Naive thymus-derived CD4-positive, alpha-beta T cell (primary cell): ENCODE data around the gene GJB2. TPM values are rescaled to one million over a fixed set of nuclear protein-coding genes. Genes with fewer than 3 reads are reported as not detected.
A peak's percentile ranks its signal among the peaks of the same experiment; 100 is the strongest.

Experiments used
- ATAC-seq: fragments of 150-1000 bp; cut with Tn5 transposase; 2 replicates; pipeline ENCODE4 v1.10.0; 2021; ENCODE audit warnings: mild to moderate bottlenecking, moderate library complexity
- CTCF ChIA-PET: fragments of 350-600 bp; sonication (Branson Sonifier 250); formaldehyde crosslinking; loops from one replicate; lab custom pipeline; 2021; ENCODE audit warnings: antibody characterized with exemption; lab: Charles Lee
- POLR2A ChIA-PET: fragments of 350-600 bp; sonication (Branson Sonifier 250); formaldehyde crosslinking; loops from one replicate; lab custom pipeline; 2021; ENCODE audit warnings: antibody characterized with exemption, inconsistent platforms; lab: Charles Lee
- DNase-seq, 9 donors: peaks; one replicate each; pipeline versions ENCODE4 v3.0.0 to v3.0.0-alpha.2; 2020 to 2022; ENCODE audit warnings: mixed read lengths in 1 of 9
- H3K27ac ChIP-seq: one replicate; pipeline ENCODE4 v1.7.0; 2013; ENCODE audit warnings: mild to moderate bottlenecking, low read depth, low read length, moderate library complexity
- H3K27me3 ChIP-seq, 2 donors: one replicate each; pipeline ENCODE4 v1.7.0; 2013; ENCODE audit warnings: low read length in 2 of 2, mild to moderate bottlenecking in 2 of 2, moderate library complexity in 2 of 2; ENCODE audit not compliant: control insufficient read depth in 2 of 2, insufficient read depth in 2 of 2
- H3K36me3 ChIP-seq, 3 experiments: 1 replicate in 2 of 3; 2 replicates in 1 of 3; pipeline ENCODE4 v1.7.0; 2013; ENCODE audit warnings: low read length in 3 of 3, mild to moderate bottlenecking in 3 of 3, moderate library complexity in 1 of 3; ENCODE audit not compliant: insufficient read depth in 3 of 3, control insufficient read depth in 2 of 3
- H3K4me1 ChIP-seq, 2 donors: one replicate each; pipeline ENCODE4 v1.7.0; 2013; ENCODE audit warnings: low read length in 2 of 2, mild to moderate bottlenecking in 2 of 2, moderate library complexity in 1 of 2; ENCODE audit not compliant: control insufficient read depth in 2 of 2, insufficient read depth in 2 of 2
- H3K4me3 ChIP-seq: 2 replicates; pipeline ENCODE4 v1.7.0; 2013; ENCODE audit warnings: mild to moderate bottlenecking, low read length
- H3K9me3 ChIP-seq, 3 experiments: 1 replicate in 2 of 3; 2 replicates in 1 of 3; pipeline ENCODE4 v1.7.0; 2013; ENCODE audit warnings: low read length in 3 of 3; ENCODE audit not compliant: control insufficient read depth in 2 of 3
- H3K27ac Mint-ChIP-seq, 9 donors: one replicate each; pipeline ENCODE4 v1.8.0; 2020 to 2022; ENCODE audit warnings: mixed read lengths in 9 of 9, mild to moderate bottlenecking in 8 of 9, moderate library complexity in 5 of 9, inconsistent platforms in 2 of 9
- H3K27me3 Mint-ChIP-seq, 5 donors: one replicate each; pipeline ENCODE4 v1.8.0; 2021 to 2022; ENCODE audit warnings: mixed read lengths in 5 of 5, mild to moderate bottlenecking in 1 of 5
- H3K36me3 Mint-ChIP-seq, 5 donors: one replicate each; pipeline ENCODE4 v1.8.0; 2020 to 2022; ENCODE audit warnings: mixed read lengths in 5 of 5, mild to moderate bottlenecking in 3 of 5, inconsistent platforms in 1 of 5
- H3K4me1 Mint-ChIP-seq, 7 donors: one replicate each; pipeline ENCODE4 v1.8.0; 2020 to 2022; ENCODE audit warnings: mixed read lengths in 7 of 7, mild to moderate bottlenecking in 3 of 7, inconsistent platforms in 1 of 7
- H3K4me3 Mint-ChIP-seq, 10 donors: one replicate each; pipeline ENCODE4 v1.8.0; 2020 to 2022; ENCODE audit warnings: mild to moderate bottlenecking in 10 of 10, mixed read lengths in 10 of 10, moderate library complexity in 6 of 10, inconsistent platforms in 2 of 10
- H3K9me3 Mint-ChIP-seq, 11 donors: one replicate each; pipeline ENCODE4 v1.8.0; 2020 to 2022; ENCODE audit warnings: mixed read lengths in 11 of 11, mild to moderate bottlenecking in 4 of 11, inconsistent platforms in 1 of 11, moderate library complexity in 1 of 11
- intact Hi-C, 2 donors: fragments of 100-400 bp; cut with micrococcal nuclease; formaldehyde crosslinking; loops; one replicate each; pipeline ENCODE4 v1.15.1; 2023
- polyA plus RNA-seq, 2 donors: library from polyadenylated mRNA; unstranded; fragments of 300-500 nt; fragmentation: Illumina TruSeq; gene quantifications; one replicate each; pipeline ENCODE4 v1.2.3, GENCODE V29; 2021
- total RNA-seq, 6 experiments: library from RNA in 5 of 6; stranded (reverse) in 5 of 6; gene quantifications; 1 replicate in 5 of 6; 2 replicates in 1 of 6; pipeline ENCODE4 v1.2.3 and lab custom pipeline; 2021 to 2026

GJB2 gene
- total RNA-seq (1 to 10 TPM in 1 of 5 experiments, under 1 TPM in 2, not detected in 2; 0.13 to 3.6 (median 0.22) TPM), polyA plus RNA-seq (not detected), total RNA-seq (lab: John Stamatoyannopoulos, UW) (not detected)

- no peaks in the 10 kb centered on the region for H3K9me3 ChIP-seq
- Mint-ChIP-seq H3K27me3 (peaks cover 42 to 74% (median 54%) of the 10 kb centered on the region in 5 donors), H3K4me1 (peaks cover 18 to 32% (median 21%) of the 10 kb centered on the region in 7 donors), H3K27ac (no peak within 1 kb of the TSS), H3K36me3 (no peaks in the 10 kb centered on the region), H3K4me3 (peak within 1 kb of the TSS; percentile 76 to 86 (median 80)), H3K9me3 (no peaks in the 10 kb centered on the region)
- ATAC-seq (peak; percentile 33), DNase-seq (peak in 2 of 9 donors; percentile 16 to 23)
- ChIA-PET CTCF (no interaction called here), POLR2A (no interaction called here)
- no peak within 1 kb of the TSS for H3K27ac ChIP-seq
- no peaks in the 10 kb centered on the region for H3K36me3 ChIP-seq
- peaks cover 27 to 46% of the 10 kb centered on the region in 2 donors for H3K27me3 ChIP-seq
- peak within 1 kb of the TSS; percentile 40 for H3K4me3 ChIP-seq
- intact Hi-C loops: loop anchor here (5.0 to 10.0 kb wide), 3 partner anchors 222 to 375 kb away; partner anchors contain the start of gene IFT88 (in 2 of the 2)
- H3K4me1 ChIP-seq: peaks cover 11 to 24% of the 10 kb centered on the region in 2 donors
These were observed at the start of gene GJB2 for GRCh38 chr13:20192836-20193161. TSS of gene GJB2 (minus strand) at chr13:20192938. CDS start at chr13:20189581, 3,357 bp downstream.

- Mint-ChIP-seq H3K4me3 (no peak overlapping the region), H3K36me3 (peaks cover 0 to 5% (median 1%) of the 10 kb centered on the region in 5 donors), H3K27me3 (peaks cover 7 to 28% (median 16%) of the 10 kb centered on the region in 5 donors), H3K9me3 (peaks cover 0 to 5% (median 0%) of the 10 kb centered on the region in 11 donors), H3K27ac (peak overlapping the region in 1 of 9 donors; percentile 11), H3K4me1 (peaks cover 0 to 6% (median 0%) of the 10 kb centered on the region in 7 donors)
- Histone ChIP-seq H3K27me3 (no peaks in the 10 kb centered on the region), H3K27ac (no peak overlapping the region), H3K36me3 (no peaks in the 10 kb centered on the region), H3K4me1 (no peaks in the 10 kb centered on the region), H3K9me3 (no peaks in the 10 kb centered on the region), H3K4me3 (no peak overlapping the region)
- ATAC-seq (no peak), DNase-seq (no peak)
- ChIA-PET CTCF (no interaction called here), POLR2A (no interaction called here)
- intact Hi-C loops: no loop called here
These were observed 48.9 kb upstream of the GJB2 start for GRCh38 chr13:20241593-20241992.

- no peak for DNase-seq
- Mint-ChIP-seq H3K27me3 (peaks cover 7 to 34% (median 16%) of the 10 kb centered on the region in 5 donors), H3K36me3 (peaks cover 0 to 5% (median 1%) of the 10 kb centered on the region in 5 donors), H3K4me1 (peaks cover 0 to 6% (median 0%) of the 10 kb centered on the region in 7 donors), H3K9me3 (peaks cover 0 to 4% (median 0%) of the 10 kb centered on the region in 11 donors), H3K4me3 (no peak overlapping the region), H3K27ac (no peak overlapping the region)
- ChIA-PET CTCF (no interaction called here), POLR2A (no interaction called here)
- Histone ChIP-seq H3K27ac (no peak overlapping the region), H3K4me1 (no peaks in the 10 kb centered on the region), H3K9me3 (no peaks in the 10 kb centered on the region), H3K27me3 (no peaks in the 10 kb centered on the region), H3K4me3 (no peak overlapping the region), H3K36me3 (no peaks in the 10 kb centered on the region)
- no peak for ATAC-seq
- intact Hi-C loops: no loop called here
These were observed 47.0 kb upstream of the GJB2 start for GRCh38 chr13:20239748-20240147.

GRCh38 chr13:20232556-20233277 is 40.0 kb upstream of the GJB2 start:
- Histone ChIP-seq H3K4me3 (peak overlapping the region; percentile 27), H3K27ac (no peak overlapping the region), H3K4me1 (peaks cover 6 to 17% of the 10 kb centered on the region in 2 donors), H3K27me3 (no peaks in the 10 kb centered on the region), H3K36me3 (no peaks in the 10 kb centered on the region), H3K9me3 (no peaks in the 10 kb centered on the region)
- ChIA-PET CTCF (interaction anchor here (1.3 kb wide), 1 partner anchor 37 kb away, joined by 3 read pairs; no protein-coding TSS in a partner anchor), POLR2A (no interaction called here)
- Mint-ChIP-seq H3K27ac (no peak overlapping the region), H3K36me3 (peaks cover 0 to 5% (median 0%) of the 10 kb centered on the region in 5 donors), H3K4me3 (peak overlapping the region in 7 of 10 donors; percentile 23 to 86 (median 53)), H3K27me3 (peaks cover 6 to 56% (median 26%) of the 10 kb centered on the region in 5 donors), H3K4me1 (peaks cover 0 to 20% (median 12%) of the 10 kb centered on the region in 7 donors), H3K9me3 (no peaks in the 10 kb centered on the region)
- no peak for ATAC-seq
- intact Hi-C loops: no loop called here
- DNase-seq: no peak

GRCh38 chr13:20231839-20232555 is 39.3 kb upstream of the GJB2 start, which contains the start of gene GJB6:
TSS of gene GJB6 (minus strand) at chr13:20232319. CDS start at chr13:20223480, 8,839 bp downstream.
- POLR2A ChIA-PET: no interaction called here

More at GRCh38 chr13:20231839-20232555, 39.3 kb upstream of the GJB2 start, which contains the start of gene GJB6:
- H3K9me3 ChIP-seq: no peaks in the 10 kb centered on the region
- peak within 1 kb of the TSS; percentile 58 for H3K4me3 ChIP-seq
- Mint-ChIP-seq H3K36me3 (peaks cover 0 to 5% (median 0%) of the 10 kb centered on the region in 5 donors), H3K4me3 (peak within 1 kb of the TSS; percentile 82 to 95 (median 89)), H3K27ac (peak within 1 kb of the TSS in 8 of 9 donors; percentile 25 to 90 (median 79)), H3K9me3 (no peaks in the 10 kb centered on the region), H3K4me1 (peaks cover 0 to 20% (median 12%) of the 10 kb centered on the region in 7 donors), H3K27me3 (peaks cover 6 to 54% (median 23%) of the 10 kb centered on the region in 5 donors)
- ATAC-seq (peak; percentile 68), DNase-seq (peak in 8 of 9 donors; percentile 4 to 41 (median 24))
- H3K4me1 ChIP-seq: peaks cover 6 to 17% of the 10 kb centered on the region in 2 donors
- CTCF ChIA-PET: no interaction called here
- intact Hi-C loops: no loop called here
- H3K36me3 ChIP-seq: no peaks in the 10 kb centered on the region
- H3K27ac ChIP-seq: no peak within 1 kb of the TSS
- H3K27me3 ChIP-seq: no peaks in the 10 kb centered on the region
